Measurements from ENCODE around the gene ZNF488.

DNA sequence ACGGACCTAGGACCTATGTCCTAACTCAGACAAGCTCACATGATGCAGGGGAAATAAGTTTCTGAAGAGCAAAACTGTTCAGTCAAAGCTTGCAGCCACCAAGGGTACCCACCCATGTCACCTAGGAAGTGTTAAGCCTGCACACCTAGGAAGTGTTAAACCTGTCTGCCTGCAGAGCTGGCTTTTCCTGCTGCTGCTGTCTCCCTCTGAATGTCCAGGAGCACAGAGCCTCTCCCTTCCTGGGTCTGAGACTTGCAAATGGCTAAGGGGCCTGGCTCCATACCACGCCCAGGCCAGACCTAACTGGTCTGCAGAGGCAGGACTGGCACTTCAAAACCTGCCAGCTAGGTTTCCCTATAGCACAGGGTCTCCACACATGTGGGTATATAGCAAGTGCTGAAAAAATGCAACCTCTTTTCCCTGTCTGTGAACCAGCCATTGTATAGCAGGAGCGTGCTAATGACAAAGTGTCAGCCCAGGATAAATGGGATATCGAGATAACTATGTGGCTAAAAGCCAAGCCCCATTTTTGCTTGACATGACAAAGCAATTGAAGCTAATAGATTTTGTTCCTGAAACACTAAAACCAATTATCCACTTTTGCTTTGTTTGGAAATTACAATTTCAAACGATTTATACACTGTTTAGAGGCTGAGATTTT is 60.3 kb downstream of the ZNF488 start:
- TF ChIP-seq, protein P1, sequence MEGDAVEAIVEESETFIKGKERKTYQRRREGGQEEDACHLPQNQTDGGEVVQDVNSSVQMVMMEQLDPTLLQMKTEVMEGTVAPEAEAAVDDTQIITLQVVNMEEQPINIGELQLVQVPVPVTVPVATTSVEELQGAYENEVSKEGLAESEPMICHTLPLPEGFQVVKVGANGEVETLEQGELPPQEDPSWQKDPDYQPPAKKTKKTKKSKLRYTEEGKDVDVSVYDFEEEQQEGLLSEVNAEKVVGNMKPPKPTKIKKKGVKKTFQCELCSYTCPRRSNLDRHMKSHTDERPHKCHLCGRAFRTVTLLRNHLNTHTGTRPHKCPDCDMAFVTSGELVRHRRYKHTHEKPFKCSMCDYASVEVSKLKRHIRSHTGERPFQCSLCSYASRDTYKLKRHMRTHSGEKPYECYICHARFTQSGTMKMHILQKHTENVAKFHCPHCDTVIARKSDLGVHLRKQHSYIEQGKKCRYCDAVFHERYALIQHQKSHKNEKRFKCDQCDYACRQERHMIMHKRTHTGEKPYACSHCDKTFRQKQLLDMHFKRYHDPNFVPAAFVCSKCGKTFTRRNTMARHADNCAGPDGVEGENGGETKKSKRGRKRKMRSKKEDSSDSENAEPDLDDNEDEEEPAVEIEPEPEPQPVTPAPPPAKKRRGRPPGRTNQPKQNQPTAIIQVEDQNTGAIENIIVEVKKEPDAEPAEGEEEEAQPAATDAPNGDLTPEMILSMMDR (IDR thresholded peaks at IDR 0.05 in 8 of 11, conservative IDR thresholded peaks at IDR 0.05 in 3 of 11) = no peak
- TF ChIP-seq POLR2A (IDR thresholded peaks at IDR 0.05) = no peak
- no peak for TF ChIP-seq POLR2AphosphoS5 (IDR thresholded peaks at IDR 0.05)
